Esophagus mucosa (tissue), 1 donor: ENCODE measurements around the gene PRR35. TPM values are rescaled to one million over a fixed set of nuclear protein-coding genes. Genes with fewer than 3 reads are reported as not detected.

Experiments used
- ATAC-seq: fragments of 200-7000 bp; cut with Tn5 transposase; one replicate; pipeline ENCODE4 v1.9.1; 2020
- total RNA-seq: library from RNA; stranded (reverse); gene quantifications from one replicate; pipeline ENCODE4 v1.2.4, GENCODE V29; 2023
- donor health status: DM: yes; HTN: yes; CAD: no.

PRR35 gene
- total RNA-seq, 1 donor from 2014 or later, result not detected

DNA sequence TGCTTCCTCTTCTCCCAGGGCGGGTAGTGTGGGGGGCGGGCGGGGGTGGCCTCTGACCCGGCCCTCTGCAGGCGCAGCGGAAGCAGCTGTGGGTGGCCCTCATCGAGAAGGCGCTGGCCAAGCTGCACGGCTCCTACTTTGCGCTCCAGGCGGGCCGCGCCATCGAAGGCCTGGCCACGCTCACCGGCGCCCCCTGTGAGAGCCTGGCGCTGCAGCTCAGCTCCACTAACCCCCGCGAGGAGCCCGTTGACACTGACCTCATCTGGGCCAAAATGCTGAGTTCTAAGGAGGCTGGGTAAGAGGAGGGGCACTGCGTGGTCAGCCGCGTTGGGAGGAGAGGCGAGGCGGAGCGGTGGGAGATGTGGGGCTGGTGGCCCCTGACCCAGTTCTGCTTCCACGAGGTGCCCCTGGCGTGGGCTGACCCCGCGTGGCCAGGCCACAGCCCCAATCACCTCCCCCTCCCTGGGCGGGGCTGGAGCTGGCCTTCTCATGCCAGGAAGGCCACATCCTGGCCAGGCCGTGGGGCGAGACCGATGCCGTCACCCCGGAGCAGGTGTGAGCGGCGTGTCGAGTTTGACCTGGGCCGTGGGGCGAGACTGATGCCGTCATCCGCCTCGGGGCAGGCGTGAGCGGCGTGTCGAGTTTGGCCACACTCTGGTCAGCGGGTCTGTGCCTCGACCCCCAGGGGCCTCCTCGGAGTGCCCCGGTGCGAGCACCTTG, 10.5 kb upstream of the PRR35 start:
- ATAC-seq, result peak; percentile 37

- ATAC-seq, result no peak
Observed at GRCh38 chr16:551210-551609, 9.0 kb upstream of the PRR35 start.

- ATAC-seq, result no peak
Observed at GRCh38 chr16:552171-552570, 8.0 kb upstream of the PRR35 start.

DNA sequence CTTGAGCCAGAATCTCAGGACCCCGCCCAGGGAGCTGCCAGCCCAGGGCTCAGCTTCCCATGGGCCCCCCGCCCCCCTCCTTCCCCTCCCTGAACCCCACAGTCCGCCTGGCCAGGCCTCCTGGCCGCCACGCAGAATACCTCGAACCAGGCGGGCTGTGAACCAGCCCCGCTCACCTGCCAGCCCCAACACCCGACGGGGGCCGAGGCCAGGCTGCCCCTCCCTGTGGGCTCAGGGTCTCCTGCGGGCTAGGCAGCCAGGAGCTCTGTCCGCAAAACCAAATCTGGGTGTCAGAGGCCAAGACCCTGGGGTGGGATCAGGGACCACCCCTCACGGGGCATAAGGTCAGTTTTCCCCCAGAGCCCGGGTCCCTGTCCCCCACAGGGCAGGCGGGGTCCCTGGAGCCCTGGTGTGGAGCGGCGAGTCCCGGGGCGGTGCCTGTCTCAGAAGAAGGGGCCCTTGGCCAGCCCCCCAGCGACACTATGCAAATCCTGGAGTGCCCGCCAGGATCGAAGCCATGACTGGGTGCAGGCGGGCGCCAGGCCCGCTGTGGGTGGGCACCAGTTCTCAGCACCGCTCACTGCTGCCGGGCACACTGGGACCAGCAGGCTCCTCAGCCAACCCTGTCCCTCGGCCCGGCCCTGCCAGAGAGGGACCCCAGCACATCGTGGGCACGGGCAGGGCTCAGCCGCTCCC, 6.4 kb upstream of the PRR35 start:
- no peak for ATAC-seq

- no peak for ATAC-seq
Observed at GRCh38 chr16:554297-554621, 5.9 kb upstream of the PRR35 start.

GRCh38 chr16:554640-555365, 5.4 kb upstream of the PRR35 start:
- ATAC-seq, result peak; percentile 47

DNA sequence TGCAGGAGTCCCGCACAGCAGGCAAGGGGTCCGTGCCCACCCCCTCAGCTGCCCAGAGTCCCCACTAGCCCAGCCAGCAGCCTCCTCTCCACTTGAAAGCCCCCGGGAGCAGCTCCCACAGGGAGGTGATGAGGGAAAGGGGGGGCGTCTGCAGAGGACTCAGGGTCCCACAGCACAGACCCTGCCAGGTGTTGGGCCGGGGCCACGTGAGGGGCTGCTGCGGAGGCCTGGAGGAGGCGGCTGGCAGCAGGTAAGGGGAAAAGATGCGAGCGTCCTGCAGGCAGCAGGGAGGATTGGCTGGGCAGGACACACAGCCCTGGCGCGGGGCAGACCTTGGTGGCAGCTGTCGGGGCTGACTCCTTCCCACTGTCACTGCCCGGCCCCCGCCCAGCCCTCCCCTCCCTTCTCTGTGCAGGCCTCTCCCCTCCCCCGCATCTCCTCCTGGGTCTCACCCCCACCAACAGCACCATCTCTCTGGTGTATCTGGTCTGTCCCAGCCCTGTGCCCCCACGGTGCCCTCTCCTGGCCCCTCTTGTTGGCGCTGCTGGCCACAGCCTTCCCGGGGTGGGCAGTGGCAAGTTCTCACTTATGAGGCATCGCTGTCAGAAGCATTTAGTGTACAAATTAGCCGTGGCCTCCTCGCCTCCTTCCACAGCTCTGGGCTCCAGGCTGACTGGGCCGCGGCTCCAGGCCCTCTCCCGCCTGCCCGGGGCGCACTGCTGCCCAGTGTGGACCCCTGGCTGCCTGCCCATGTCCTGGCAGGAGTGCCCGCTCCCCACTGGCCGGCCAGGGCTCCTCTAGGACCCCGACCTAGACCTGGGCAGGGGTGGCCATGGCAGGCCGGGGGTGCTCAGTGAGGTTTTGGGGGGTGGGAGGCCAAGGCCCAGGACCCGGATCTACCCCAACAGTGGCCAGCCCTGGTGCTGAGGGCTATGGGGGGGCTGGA, 4.4 kb upstream of the PRR35 start:
- no peak for ATAC-seq

DNA sequence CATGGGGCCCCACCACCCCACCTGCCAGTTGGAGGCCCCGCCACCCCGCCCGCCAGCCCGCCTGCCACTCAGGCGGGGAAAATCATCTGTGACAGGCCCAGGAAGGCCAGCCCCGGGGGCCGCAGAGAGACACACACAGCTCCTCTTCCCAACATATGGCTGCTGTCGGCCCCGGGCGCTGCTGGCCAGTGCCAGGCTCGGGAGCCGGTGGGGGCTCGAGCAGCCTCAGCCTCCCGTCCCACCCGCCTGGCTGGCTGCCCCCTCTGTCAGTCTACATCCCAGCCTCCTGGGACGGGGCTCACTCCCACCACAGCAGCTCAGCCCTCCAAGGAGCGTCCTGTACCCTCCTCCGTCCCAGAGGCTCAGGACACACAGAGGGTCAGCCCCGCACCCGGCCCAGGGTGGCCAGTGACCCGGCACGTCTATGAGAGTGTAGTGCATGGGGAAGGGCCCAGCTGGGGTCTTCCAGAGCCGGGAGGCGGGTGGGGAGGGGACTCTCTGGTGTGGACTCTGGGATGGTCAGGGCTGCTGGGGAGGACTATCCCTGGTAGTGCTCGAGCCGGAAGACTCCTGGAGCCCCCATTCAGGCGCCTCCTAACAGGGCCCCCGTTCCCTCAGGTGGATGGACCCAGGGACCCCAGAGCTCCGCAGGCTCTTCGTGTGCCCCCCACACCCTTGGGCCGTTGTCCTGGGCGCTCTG, 3.6 kb upstream of the PRR35 start:
- ATAC-seq, result no peak

GRCh38 chr16:557463-558297, 2.5 kb upstream of the PRR35 start:
- no peak for ATAC-seq

DNA sequence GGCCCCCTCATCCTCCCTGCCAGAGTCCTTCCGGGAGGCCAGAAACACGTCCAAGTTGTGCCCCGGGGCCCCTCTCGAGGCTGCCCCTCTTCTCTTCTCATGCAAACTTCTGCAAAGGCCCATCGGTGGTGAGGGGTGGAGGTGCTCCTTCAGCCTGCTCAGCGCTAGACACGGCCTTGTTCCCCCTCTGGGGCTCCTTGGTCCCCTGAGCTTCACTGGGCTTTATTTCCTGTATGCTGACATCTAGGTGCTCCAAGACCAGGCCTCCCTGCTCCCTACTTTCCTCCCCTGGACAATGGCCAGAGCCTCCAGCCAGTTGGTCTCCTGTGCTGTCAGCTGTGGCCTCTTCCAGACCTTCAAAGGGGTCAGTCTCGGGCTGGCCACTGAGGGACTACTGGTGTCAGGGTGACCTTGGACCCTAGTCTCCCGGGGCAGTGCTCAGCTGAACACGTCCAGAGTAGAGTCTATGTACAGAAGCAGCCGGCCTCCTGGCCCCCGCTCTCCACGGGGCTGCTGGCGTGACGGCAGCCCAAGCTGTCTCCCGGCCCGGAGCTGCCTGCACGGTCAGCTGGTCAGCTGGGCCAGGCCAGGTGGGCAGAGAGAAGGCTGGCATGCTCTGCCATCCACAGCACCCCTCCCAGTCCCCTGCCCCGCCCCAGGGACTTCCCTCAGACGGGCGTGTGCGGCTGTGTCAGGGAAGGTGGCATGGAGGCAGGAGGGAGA, 1.7 kb upstream of the PRR35 start:
- no peak for ATAC-seq

GRCh38 chr16:559021-559380, 1.2 kb upstream of the PRR35 start:
- no peak for ATAC-seq

DNA sequence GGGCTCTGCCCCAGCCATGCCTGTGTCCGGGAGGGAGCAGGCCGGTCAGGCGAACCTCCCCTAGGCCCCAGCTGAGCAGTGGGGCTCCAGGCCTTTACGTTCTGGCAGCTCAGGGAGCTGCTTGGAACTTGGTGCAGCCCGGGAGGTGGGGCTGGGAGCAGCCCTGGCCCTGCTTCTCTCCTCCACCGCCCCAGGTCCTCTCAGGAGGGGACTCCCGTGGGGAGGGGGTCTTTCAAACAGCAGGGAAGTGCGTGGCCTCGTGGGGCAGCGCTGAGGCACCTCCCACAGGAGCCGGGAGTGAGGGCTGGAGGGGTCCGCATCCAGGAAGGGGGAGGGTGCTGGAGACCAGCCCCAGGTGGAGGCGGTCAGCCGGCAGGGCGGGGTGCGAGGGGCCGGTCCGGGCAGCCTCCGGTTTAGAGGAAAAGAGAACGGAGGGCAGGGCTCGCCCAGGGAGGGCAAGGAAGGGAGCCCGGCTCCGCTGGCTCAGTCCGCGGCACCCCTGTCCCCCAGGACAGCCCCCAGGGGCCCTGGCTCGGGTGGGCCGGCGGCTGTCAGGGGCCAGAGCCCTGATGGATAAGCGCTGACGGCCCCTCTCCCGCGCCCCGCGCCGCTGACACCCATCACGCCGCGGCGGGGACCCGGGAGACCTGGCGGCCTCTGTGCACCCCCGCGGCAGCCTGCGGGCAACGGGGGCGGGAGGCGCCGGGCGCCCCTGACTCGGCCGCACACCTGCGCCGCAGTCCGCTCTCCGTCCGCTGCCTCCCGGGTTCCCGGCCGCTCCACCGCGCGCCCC, 587 bp upstream of the PRR35 start:
- no peak for ATAC-seq

- ATAC-seq, result no peak
Observed at GRCh38 chr16:560701-561412, 663 bp downstream of the PRR35 start.

DNA sequence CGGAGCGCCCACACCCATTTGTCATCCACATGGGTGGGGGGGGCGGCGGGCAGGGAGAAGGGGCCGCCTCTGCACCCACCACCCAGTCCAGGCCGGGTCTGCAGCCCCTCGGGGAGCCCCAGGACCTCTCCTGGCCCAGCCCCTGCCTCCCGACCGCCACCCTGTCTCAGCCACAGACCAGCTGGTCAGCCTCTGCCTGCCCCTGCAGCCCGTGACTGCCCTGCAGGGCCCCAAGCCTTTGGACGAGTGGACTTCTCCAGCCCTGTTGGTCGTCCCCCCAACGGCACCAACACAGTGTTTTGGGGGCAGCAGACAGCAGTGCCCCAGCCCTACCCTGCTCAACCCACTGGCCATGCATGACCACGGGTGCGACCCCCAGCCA, 1.2 kb downstream of the PRR35 start:
- no peak for ATAC-seq

DNA sequence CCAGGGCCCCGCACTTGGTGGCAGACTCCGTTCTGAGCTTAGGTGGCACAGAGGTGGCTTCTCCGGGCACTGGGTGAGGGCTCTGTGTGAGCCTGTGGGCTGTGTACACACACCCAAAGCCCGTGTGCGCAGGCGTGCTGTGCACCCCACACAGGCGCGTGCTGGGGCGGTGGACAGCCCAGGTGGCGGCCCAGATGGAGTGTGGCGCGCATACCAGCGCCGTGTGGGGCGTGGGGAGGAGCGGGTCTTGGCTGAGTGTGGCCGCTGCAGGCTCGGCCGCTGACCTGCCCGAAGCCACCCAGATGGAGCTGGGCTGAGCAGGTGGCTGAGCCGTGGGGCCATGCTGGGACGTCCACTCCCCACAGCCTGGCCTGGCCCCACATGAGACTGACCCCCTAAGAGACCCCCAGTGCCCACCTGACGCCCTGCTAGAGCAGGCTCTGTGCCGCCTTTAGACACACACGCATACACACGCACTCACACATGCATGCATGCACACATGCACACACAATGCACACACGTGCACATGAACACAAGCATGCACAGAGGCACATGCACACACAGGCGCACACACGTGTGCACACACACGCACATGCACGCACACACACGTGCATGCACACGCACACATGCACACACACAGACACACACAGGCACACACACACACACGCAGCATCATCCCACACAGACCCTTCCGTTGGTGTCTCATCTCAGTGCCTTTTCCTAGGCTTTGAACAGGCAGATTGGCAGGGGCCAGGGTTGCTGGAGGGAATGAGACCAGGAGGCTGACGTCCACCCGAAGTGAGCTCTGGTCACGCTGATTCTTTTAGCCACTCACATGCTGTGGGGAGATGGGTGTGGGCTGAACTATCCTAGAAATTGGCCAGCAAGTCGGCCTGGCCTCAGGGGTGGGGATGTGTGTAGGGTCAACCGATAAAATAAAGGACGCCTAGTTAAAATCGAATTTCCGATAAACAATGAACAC, 2.1 kb downstream of the PRR35 start:
- no peak for ATAC-seq

DNA sequence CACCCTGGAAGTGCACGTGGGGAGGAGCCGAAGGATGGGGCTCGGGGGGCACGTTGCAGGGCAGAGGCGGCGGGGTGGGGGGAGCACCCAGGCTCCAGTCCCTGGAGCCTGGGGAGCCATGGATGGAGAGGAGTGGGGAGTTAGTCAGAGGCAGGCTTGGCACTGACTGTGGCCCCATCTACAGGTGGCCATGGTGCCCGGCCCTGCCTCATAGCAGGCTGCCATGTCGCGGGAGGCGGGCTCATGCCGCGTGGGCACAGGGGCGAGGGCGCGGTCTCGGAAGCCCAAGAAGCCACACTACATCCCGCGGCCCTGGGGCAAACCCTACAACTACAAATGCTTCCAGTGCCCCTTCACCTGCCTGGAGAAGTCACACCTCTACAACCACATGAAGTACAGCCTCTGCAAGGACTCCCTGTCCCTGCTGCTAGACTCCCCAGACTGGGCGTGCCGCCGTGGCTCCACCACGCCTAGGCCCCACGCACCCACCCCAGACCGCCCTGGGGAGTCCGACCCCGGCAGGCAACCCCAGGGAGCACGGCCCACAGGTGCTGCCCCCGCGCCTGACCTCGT, 3.0 kb downstream of the PRR35 start:
- ATAC-seq, result no peak

- no peak for ATAC-seq
Observed at GRCh38 chr16:564690-565418, 4.7 kb downstream of the PRR35 start.
